Measurements from ENCODE around the gene PACSIN1. TPM values are rescaled to one million over a fixed set of nuclear protein-coding genes. Genes with fewer than 3 reads are reported as not detected.

Gene PACSIN1
- polyA plus RNA-seq, 1 donor from 2014 or later: 3.1 TPM

- Histone ChIP-seq H3K9me3 (ENCODE audit: low read length) (no peaks in the 10 kb centered on the region), H3K27ac (ENCODE audit: low read length) (no peak overlapping the region), H3K79me2 (replicated peaks; ENCODE audit: insufficient read depth, low read length) (no peaks in the 10 kb centered on the region), H4K20me1 (ENCODE audit: insufficient read depth) (no peaks in the 10 kb centered on the region), H3K4me2 (ENCODE audit: low read length) (no peak overlapping the region), H3F3A (ENCODE audit: insufficient read depth, low read length, poor library complexity, severe bottlenecking) (no peaks in the 10 kb centered on the region), H3K9me2 (ENCODE audit: insufficient read depth, low read length) (no peaks in the 10 kb centered on the region), H2AFZ (ENCODE audit: low read depth, low read length) (no peak overlapping the region), H3K27me3 (ENCODE audit: insufficient read depth, low read depth, low read length) (no peaks in the 10 kb centered on the region), H3K4me3 (ENCODE audit: low read length) (no peak overlapping the region), H3K9ac (ENCODE audit: low read length) (no peak overlapping the region), H3K36me3 (ENCODE audit: insufficient read depth, low read length) (no peaks in the 10 kb centered on the region)
- TF ChIP-seq SMC3 (conservative IDR thresholded peaks at IDR 0.05; ENCODE audit: poor library complexity): no peak
- no peak for TF ChIP-seq MXI1 (conservative IDR thresholded peaks at IDR 0.05; ENCODE audit: poor library complexity, severe bottlenecking)
- no peak for TF ChIP-seq REST (IDR thresholded peaks at IDR 0.05; ENCODE audit: borderline replicate concordance)
- TF ChIP-seq EZH2 (IDR thresholded peaks at IDR 0.05; ENCODE audit: borderline replicate concordance, insufficient read depth, low read length, poor library complexity, severe bottlenecking): no peak
- no peak for TF ChIP-seq RAD21 (conservative IDR thresholded peaks at IDR 0.05)
- TF ChIP-seq EP300 (conservative IDR thresholded peaks at IDR 0.05; ENCODE audit: poor library complexity, severe bottlenecking): no peak
- no peak for TF ChIP-seq TAF1 (IDR thresholded peaks at IDR 0.05; ENCODE audit: low read depth)
- no peak for TF ChIP-seq CTCF (IDR thresholded peaks at IDR 0.05; ENCODE audit: poor library complexity, severe bottlenecking)
- TF ChIP-seq POLR2AphosphoS5 (IDR thresholded peaks at IDR 0.05): no peak
These were observed 80.9 kb downstream of the PACSIN1 start for GRCh38 chr6:34546551-34547321.

- TF ChIP-seq POLR2AphosphoS5 (IDR thresholded peaks at IDR 0.05) (no peak), EZH2 (IDR thresholded peaks at IDR 0.05; ENCODE audit: borderline replicate concordance, insufficient read depth, low read length, poor library complexity, severe bottlenecking) (no peak), EP300 (conservative IDR thresholded peaks at IDR 0.05; ENCODE audit: poor library complexity, severe bottlenecking) (no peak), CTCF (IDR thresholded peaks at IDR 0.05; ENCODE audit: poor library complexity, severe bottlenecking) (no peak), MXI1 (conservative IDR thresholded peaks at IDR 0.05; ENCODE audit: poor library complexity, severe bottlenecking) (no peak), SMC3 (conservative IDR thresholded peaks at IDR 0.05; ENCODE audit: poor library complexity) (no peak), REST (IDR thresholded peaks at IDR 0.05; ENCODE audit: borderline replicate concordance) (no peak), RAD21 (conservative IDR thresholded peaks at IDR 0.05) (no peak), TAF1 (IDR thresholded peaks at IDR 0.05; ENCODE audit: low read depth) (no peak)
- Histone ChIP-seq H3K9me2 (ENCODE audit: insufficient read depth, low read length) (no peaks in the 10 kb centered on the region), H4K20me1 (ENCODE audit: insufficient read depth) (no peaks in the 10 kb centered on the region), H3K4me3 (ENCODE audit: low read length) (no peak overlapping the region), H3K27me3 (ENCODE audit: insufficient read depth, low read depth, low read length) (no peaks in the 10 kb centered on the region), H3K9ac (ENCODE audit: low read length) (no peak overlapping the region), H3F3A (ENCODE audit: insufficient read depth, low read length, poor library complexity, severe bottlenecking) (no peaks in the 10 kb centered on the region), H3K9me3 (ENCODE audit: low read length) (no peaks in the 10 kb centered on the region), H3K27ac (ENCODE audit: low read length) (no peak overlapping the region), H3K4me2 (ENCODE audit: low read length) (no peak overlapping the region), H3K36me3 (ENCODE audit: insufficient read depth, low read length) (no peaks in the 10 kb centered on the region), H3K79me2 (replicated peaks; ENCODE audit: insufficient read depth, low read length) (no peaks in the 10 kb centered on the region), H2AFZ (ENCODE audit: low read depth, low read length) (no peak overlapping the region)
These were observed 82.1 kb downstream of the PACSIN1 start for GRCh38 chr6:34547701-34548644.
